Glomerular visceral epithelial cell (primary cell): ENCODE measurements around the gene APCS.
A peak's percentile ranks its signal among the peaks of the same experiment; 100 is the strongest.

ENCODE experiments used
- DNase-seq: peaks from one replicate; pipeline ENCODE4 v3.0.0-alpha.2; 2016; ENCODE audit errors: extremely low spot score

APCS gene

GRCh38 chr1:159587461-159587951 lies at the start of gene APCS:
APCS (plus strand) TSS chr1:159587826; CDS start chr1:159587922, 96 bp downstream.
- DNase-seq: no peak

GRCh38 chr1:159548126-159548525 lies 39.5 kb upstream of the APCS start:
- no peak for DNase-seq

- DNase-seq: no peak
These were observed 33.4 kb upstream of the APCS start for GRCh38 chr1:159554261-159554660.

- no peak for DNase-seq
These were observed 32.9 kb upstream of the APCS start for GRCh38 chr1:159554696-159555095.

GRCh38 chr1:159556931-159557369 lies 30.7 kb upstream of the APCS start:
- DNase-seq: no peak

- no peak for DNase-seq
These were observed 27.0 kb upstream of the APCS start for GRCh38 chr1:159560599-159560998.

GRCh38 chr1:159561497-159561896 lies 26.1 kb upstream of the APCS start:
- DNase-seq: no peak

GRCh38 chr1:159562680-159563079 lies 24.9 kb upstream of the APCS start:
- no peak for DNase-seq

- no peak for DNase-seq
These were observed 10.2 kb upstream of the APCS start for GRCh38 chr1:159577446-159577845.

GRCh38 chr1:159580340-159580739 lies 7.3 kb upstream of the APCS start:
- no peak for DNase-seq

- DNase-seq: no peak
These were observed 6.2 kb upstream of the APCS start for GRCh38 chr1:159581422-159581821.

- no peak for DNase-seq
These were observed 3.1 kb upstream of the APCS start for GRCh38 chr1:159584536-159584935.

GRCh38 chr1:159591981-159592380 lies 4.4 kb downstream of the APCS start:
- DNase-seq: no peak

- DNase-seq: peak; percentile 38
These were observed 7.2 kb downstream of the APCS start for GRCh38 chr1:159594625-159595405.

- peak; percentile 98 for DNase-seq
These were observed 10.6 kb downstream of the APCS start for GRCh38 chr1:159598196-159598595.

GRCh38 chr1:159600894-159601293 lies 13.3 kb downstream of the APCS start:
- peak; percentile 44 for DNase-seq

GRCh38 chr1:159602501-159602999 lies 14.9 kb downstream of the APCS start:
- no peak for DNase-seq

GRCh38 chr1:159612211-159612885 lies 24.7 kb downstream of the APCS start:
- DNase-seq: no peak

- no peak for DNase-seq
These were observed 45.3 kb downstream of the APCS start for GRCh38 chr1:159632922-159633321.
